Lung (tissue), 12 donors: ENCODE measurements around the gene FMNL3. TPM values are rescaled to one million over a fixed set of nuclear protein-coding genes. Genes with fewer than 3 reads are reported as not detected.
A peak's percentile ranks its signal among the peaks of the same experiment; 100 is the strongest.

Experiments
- ATAC-seq: fragments of 200-7000 bp; cut with Tn5 transposase; one replicate; pipeline ENCODE4 v1.9.1; 2020; ENCODE audit warnings: moderate number of reproducible peaks; ENCODE audit not compliant: insufficient read depth, low FRiP score
- DNase-seq, 3 donors: peaks; one replicate each; pipeline ENCODE4 v3.0.0-alpha.2; 2013 to 2017
- H3K27ac ChIP-seq, 2 donors: one replicate each; pipeline ENCODE4 v1.5.1; 2013; ENCODE audit warnings: mild to moderate bottlenecking in 2 of 2, moderate library complexity in 2 of 2, control low read depth in 1 of 2, inconsistent platforms in 1 of 2, low read depth in 1 of 2, low read length in 1 of 2
- H3K27me3 ChIP-seq, 3 donors: one replicate each; pipeline ENCODE4 v1.5.1; 2013; ENCODE audit warnings: low read length in 2 of 3; ENCODE audit not compliant: control insufficient read depth in 3 of 3, insufficient read depth in 3 of 3
- H3K36me3 ChIP-seq, 4 donors: one replicate each; pipeline ENCODE4 v1.5.1; 2013; ENCODE audit warnings: low read length in 4 of 4, mild to moderate bottlenecking in 1 of 4, moderate library complexity in 1 of 4; ENCODE audit not compliant: control insufficient read depth in 4 of 4, insufficient read depth in 4 of 4
- H3K4me1 ChIP-seq, 5 donors: one replicate each; pipeline ENCODE4 v1.5.1; 2013; ENCODE audit warnings: low read length in 5 of 5, mild to moderate bottlenecking in 2 of 5, moderate library complexity in 1 of 5; ENCODE audit not compliant: control insufficient read depth in 5 of 5, insufficient read depth in 5 of 5
- H3K4me3 ChIP-seq: one replicate; pipeline ENCODE4 v1.5.1; 2013; ENCODE audit warnings: mild to moderate bottlenecking, control low read depth, moderate library complexity
- H3K9ac ChIP-seq, 2 donors: one replicate each; pipeline ENCODE4 v1.5.1; 2013; ENCODE audit warnings: low read length in 2 of 2, control low read depth in 1 of 2; ENCODE audit not compliant: insufficient read depth in 1 of 2
- H3K9me3 ChIP-seq, 4 donors: one replicate each; pipeline ENCODE4 v1.5.1; 2013; ENCODE audit warnings: low read length in 3 of 4, mild to moderate bottlenecking in 1 of 4, moderate library complexity in 1 of 4; ENCODE audit not compliant: control insufficient read depth in 4 of 4, insufficient read depth in 3 of 4
- CTCF ChIP-seq: IDR thresholded peaks from 2 replicates; pipeline ENCODE4 v1.5.1; 2012; ENCODE audit warnings: mild to moderate bottlenecking; ENCODE audit errors: control extremely low read depth, extremely low read depth
- WGBS, 2 donors: extraction: QIAGEN DNeasy Blood & Tissue Kit; methylation state at CpG; one replicate each; pipeline ENCODE4 v1.1.7; 2013; 5-methylcytosine and 5-hydroxymethylcytosine counted together
- polyA plus RNA-seq, 2 donors: library from polyadenylated mRNA; stranded (reverse); fragments of 200-250 nt; gene quantifications; one replicate each; pipeline ENCODE4 v1.2.1, GENCODE V29; 2013
- total RNA-seq, 2 donors: library from RNA; depleted of rRNA in 1 of 2; stranded (reverse); fragments of >200 nt in 1 of 2; gene quantifications; one replicate each; pipeline ENCODE4 v1.2.1, GENCODE V29; 2014 to 2021
- donor health status: control.
- donor health status: control.
- donor health status: Bipolar disorder and iron deficiency.
- donor health status: healthy.
- donor health status: DM: yes; HTN: yes; CAD: no.

Gene FMNL3
- total and polyA plus RNA-seq, 4 donors, result 11.5 to 51.2 (median 22.4) TPM

- 34 to 43% methylated on average over 5 of the region's 5 CpGs for WGBS, 2 donors
- DNase-seq (peak in 2 of 3 donors; percentile 26 to 56), ATAC-seq (no peak)
- Histone ChIP-seq H3K9ac (peak overlapping the region; percentile 53 to 63), H3K27me3 (no peaks in the 10 kb centered on the region), H3K9me3 (no peaks in the 10 kb centered on the region), H3K4me1 (peaks cover 34 to 56% (median 41%) of the 10 kb centered on the region in 5 donors), H3K27ac (peak overlapping the region; percentile 79 to 87), H3K4me3 (no peak overlapping the region), H3K36me3 (peaks cover 0 to 2% (median 0%) of the 10 kb centered on the region in 4 donors)
- no peak for TF ChIP-seq CTCF
Observed at GRCh38 chr12:49672301-49673217, 34.6 kb downstream of the FMNL3 start.

GRCh38 chr12:49671031-49671765 is 36.0 kb downstream of the FMNL3 start:
- TF ChIP-seq CTCF, result no peak
- Histone ChIP-seq H3K9me3 (no peaks in the 10 kb centered on the region), H3K9ac (peak overlapping the region in 1 of 2 donors; percentile 63), H3K27me3 (no peaks in the 10 kb centered on the region), H3K4me1 (peaks cover 33 to 56% (median 41%) of the 10 kb centered on the region in 5 donors), H3K27ac (peak overlapping the region; percentile 79 to 87), H3K36me3 (peaks cover 0 to 2% (median 0%) of the 10 kb centered on the region in 4 donors), H3K4me3 (no peak overlapping the region)
- ATAC-seq, result no peak
- 19 to 32% methylated on average over 5 of the region's 5 CpGs for WGBS, 2 donors
- peak in 1 of 3 donors; percentile 24 for DNase-seq

GRCh38 chr12:49669796-49670195 is 37.4 kb downstream of the FMNL3 start:
- Histone ChIP-seq H3K9me3 (no peaks in the 10 kb centered on the region), H3K4me1 (peaks cover 36 to 53% (median 40%) of the 10 kb centered on the region in 5 donors), H3K9ac (no peak overlapping the region), H3K4me3 (no peak overlapping the region), H3K27me3 (no peaks in the 10 kb centered on the region), H3K36me3 (peaks cover 0 to 2% (median 0%) of the 10 kb centered on the region in 4 donors), H3K27ac (peak overlapping the region in 1 of 2 donors; percentile 6)
- DNase-seq (no peak), ATAC-seq (no peak)
- TF ChIP-seq CTCF, result no peak
- 68 to 96% methylated on average over 4 of the region's 4 CpGs for WGBS, 2 donors
